Endometrial microvascular endothelial cells (primary cell): ENCODE data around the gene CTNNB1. TPM values are rescaled to one million over a fixed set of nuclear protein-coding genes. Genes with fewer than 3 reads are reported as not detected.

Experiments
- in situ Hi-C: cut with HindIII; loops from 2 replicates; pipeline ENCODE4 v1.10.0; 2017; ENCODE audit warnings: low sequenced_read_pairs, low pct_unique_long_range_greater_than_20kb; ENCODE audit errors: inconsistent ontology term
- total RNA-seq: library from RNA; depleted of rRNA; stranded (reverse); fragments of >200 nt; gene quantifications from one replicate; pipeline ENCODE4 v1.2.3, GENCODE V29; 2015; ENCODE audit errors: inconsistent ontology term

CTNNB1 gene
- total RNA-seq, 1 donor from 2014 or later = 426 TPM

GRCh38 chr3:41208507-41209220 lies 9.4 kb downstream of the CTNNB1 start:
- in situ Hi-C loops = loop anchor here (10.0 kb wide), 1 partner anchor 224 kb away; no protein-coding TSS in a partner anchor

- in situ Hi-C loops = loop anchor here (10.0 kb wide), 1 partner anchor 225 kb away; no protein-coding TSS in a partner anchor
Observed at GRCh38 chr3:41209646-41210045, 10.3 kb downstream of the CTNNB1 start.

GRCh38 chr3:41210966-41211365 lies 11.7 kb downstream of the CTNNB1 start:
- in situ Hi-C loops = no loop called here

- in situ Hi-C loops = no loop called here
Observed at GRCh38 chr3:41212088-41212487, 12.8 kb downstream of the CTNNB1 start.

GRCh38 chr3:41213588-41213987 lies 14.3 kb downstream of the CTNNB1 start:
- in situ Hi-C loops = no loop called here

GRCh38 chr3:41216422-41216821 lies 17.1 kb downstream of the CTNNB1 start:
- in situ Hi-C loops = no loop called here

- in situ Hi-C loops = no loop called here
Observed at GRCh38 chr3:41216993-41217392, 17.7 kb downstream of the CTNNB1 start.

- in situ Hi-C loops = no loop called here
Observed at GRCh38 chr3:41219424-41219823, 20.1 kb downstream of the CTNNB1 start.

- in situ Hi-C loops = no loop called here
Observed at GRCh38 chr3:41220906-41221677, 21.8 kb downstream of the CTNNB1 start.

GRCh38 chr3:41222012-41222411 lies 22.7 kb downstream of the CTNNB1 start:
- in situ Hi-C loops = no loop called here

- in situ Hi-C loops = no loop called here
Observed at GRCh38 chr3:41222501-41222900, 23.2 kb downstream of the CTNNB1 start.

GRCh38 chr3:41223078-41223477 lies 23.8 kb downstream of the CTNNB1 start:
- in situ Hi-C loops = no loop called here

- in situ Hi-C loops = no loop called here
Observed at GRCh38 chr3:41223691-41224090, 24.4 kb downstream of the CTNNB1 start.

GRCh38 chr3:41224120-41224806 lies 25.0 kb downstream of the CTNNB1 start:
- in situ Hi-C loops = no loop called here

GRCh38 chr3:41234823-41235721 lies 35.8 kb downstream of the CTNNB1 start:
- in situ Hi-C loops = loop anchor here (25.0 kb wide), 1 partner anchor 648 kb away; no protein-coding TSS in a partner anchor

- in situ Hi-C loops = loop anchor here (25.0 kb wide), 1 partner anchor 649 kb away; no protein-coding TSS in a partner anchor
Observed at GRCh38 chr3:41236228-41236627, 36.9 kb downstream of the CTNNB1 start.

- in situ Hi-C loops = loop anchor here (25.0 kb wide), 1 partner anchor 651 kb away; no protein-coding TSS in a partner anchor
Observed at GRCh38 chr3:41237907-41238306, 38.6 kb downstream of the CTNNB1 start.

GRCh38 chr3:41239587-41239986 lies 40.3 kb downstream of the CTNNB1 start:
- in situ Hi-C loops = loop anchor here (25.0 kb wide), 1 partner anchor 652 kb away; no protein-coding TSS in a partner anchor
